ENCODE measurements around the gene NHLRC1. TPM values are rescaled to one million over a fixed set of nuclear protein-coding genes. Genes with fewer than 3 reads are reported as not detected.
"Not testable (repeated sequence)": the region's sequence is repeated elsewhere in the genome, so short reads cannot be mapped to it uniquely, and the experiment has no call there.

NHLRC1 gene
- polyA plus RNA-seq (2013, experiment 1 of 2; ENCODE audit: insufficient read length), result 1.7 TPM
- 1.4 TPM for polyA plus RNA-seq (2013, experiment 2 of 2; ENCODE audit: insufficient read length)

DNA sequence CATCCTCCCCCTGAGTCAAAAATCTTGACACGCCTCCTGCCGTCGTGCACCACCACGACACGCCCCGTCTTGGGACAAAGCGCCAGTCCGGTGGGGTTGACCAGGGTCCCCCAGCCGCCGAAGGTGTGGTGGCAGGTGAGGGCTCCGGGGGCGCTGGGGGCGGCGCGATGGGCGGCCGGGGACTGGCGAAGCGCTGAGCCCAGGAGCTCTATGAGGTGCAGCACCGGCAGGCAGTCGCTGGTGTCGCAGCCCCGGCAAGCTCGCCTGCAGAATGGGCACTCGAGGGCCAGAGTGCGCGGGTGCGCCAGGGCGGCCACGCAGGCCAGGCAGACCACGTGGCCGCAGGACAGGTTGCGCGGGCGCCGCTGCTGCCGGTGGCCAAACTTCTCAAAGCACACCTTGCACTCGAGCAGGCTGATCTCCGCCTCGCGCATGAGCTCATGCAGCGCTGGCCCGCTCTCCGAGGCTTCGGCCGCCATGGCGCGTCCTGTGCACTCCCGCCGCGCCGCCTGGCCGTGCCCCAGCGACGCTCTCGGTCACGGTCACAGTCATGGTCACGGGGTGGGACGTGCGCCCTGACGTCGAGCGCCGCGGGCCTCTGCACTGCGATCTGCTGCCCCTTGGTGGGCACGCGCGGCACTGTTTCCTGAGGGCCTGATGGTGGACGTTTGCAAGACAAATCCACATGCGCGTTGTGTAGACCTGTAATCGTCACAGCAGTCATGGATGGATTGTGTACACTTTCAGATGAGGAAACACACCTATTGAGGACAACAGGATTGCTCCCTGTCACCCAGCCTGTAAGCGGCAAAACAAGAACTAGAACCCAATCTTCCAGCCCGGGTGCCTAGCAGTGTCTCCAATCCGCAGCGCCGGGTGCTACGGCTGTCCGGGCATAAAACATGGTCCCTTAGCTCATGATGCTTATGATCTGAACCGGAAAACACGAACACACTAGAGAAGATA is at the start of gene NHLRC1:
NHLRC1 (minus strand) TSS at position 550 of the 966 bp plus-strand sequence; CDS start at position 479, 71 bp downstream.
- peak; percentile 86 for DNase-seq

DNA sequence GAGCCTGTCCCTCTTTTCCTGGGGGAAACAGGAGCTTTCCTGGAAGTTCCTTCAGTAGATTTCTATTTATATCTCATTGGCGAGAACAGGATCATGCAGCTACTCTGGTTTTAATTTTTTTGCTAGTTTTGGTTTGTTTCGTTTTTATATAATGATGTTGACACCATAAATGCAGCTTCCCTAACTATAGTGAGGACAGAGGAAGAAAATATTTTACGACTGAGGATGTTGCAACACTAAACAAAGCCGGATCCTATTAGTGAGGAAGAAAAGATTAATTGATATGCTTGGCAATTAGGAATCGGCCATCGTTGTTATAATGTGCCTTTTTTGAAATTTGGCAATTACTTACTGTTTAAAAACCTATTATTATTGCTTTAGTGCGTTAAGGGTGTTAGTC is 49.4 kb upstream of the NHLRC1 start:
- no peak for DNase-seq

DNA sequence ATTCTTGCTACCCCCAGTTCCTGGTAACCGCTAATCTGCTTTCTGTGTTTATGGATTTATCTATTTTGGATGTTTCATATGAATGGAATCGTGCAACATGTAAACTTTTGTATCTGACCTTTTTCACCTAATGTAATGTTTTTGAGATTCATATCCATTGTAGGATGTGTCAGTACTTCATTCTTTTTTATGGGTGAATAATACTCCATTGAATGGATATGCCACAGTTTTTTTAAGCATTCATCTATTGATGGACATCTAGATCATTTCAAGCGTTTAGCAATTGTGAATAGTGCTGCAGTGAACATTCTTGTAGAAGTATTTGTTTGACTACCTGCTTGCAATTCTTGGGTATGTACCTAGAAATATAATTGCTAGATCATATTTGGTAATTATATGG is 45.8 kb upstream of the NHLRC1 start:
- DNase-seq, result no peak

DNA sequence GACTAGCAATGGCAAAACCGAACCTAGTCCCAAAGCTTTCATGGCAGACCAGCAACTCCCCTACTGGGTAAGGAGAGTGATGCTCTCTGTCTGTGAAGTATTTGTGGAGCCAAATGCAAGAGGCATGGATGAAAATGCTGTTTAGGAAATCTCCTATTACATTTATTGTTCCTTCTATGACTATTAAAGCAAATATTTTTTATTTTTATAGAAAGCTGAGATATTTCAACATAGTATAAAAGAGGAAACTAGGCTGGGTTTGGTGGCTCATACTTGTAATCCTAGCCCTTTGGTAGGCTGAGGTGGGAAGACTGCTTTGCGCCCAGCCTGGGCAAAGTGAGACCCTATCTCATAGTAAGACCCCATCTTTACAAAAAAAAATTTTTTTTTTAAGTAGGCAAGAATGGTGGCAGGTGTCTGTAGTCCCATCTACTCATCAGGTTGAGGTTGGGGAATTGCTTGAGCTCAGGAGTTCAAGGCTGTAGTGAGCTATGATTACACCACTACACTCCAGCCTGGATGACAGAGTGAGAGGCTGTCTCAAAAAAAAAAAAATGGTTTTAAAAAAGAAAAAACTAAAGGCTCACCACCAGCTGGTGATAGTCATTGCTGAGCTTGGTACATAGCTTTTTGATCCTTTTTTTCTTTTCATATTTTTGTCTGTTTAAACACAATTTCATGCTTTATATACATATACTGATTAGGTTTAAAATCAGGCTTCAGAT is 44.0 kb upstream of the NHLRC1 start:
- peak; percentile 72 for DNase-seq

DNA sequence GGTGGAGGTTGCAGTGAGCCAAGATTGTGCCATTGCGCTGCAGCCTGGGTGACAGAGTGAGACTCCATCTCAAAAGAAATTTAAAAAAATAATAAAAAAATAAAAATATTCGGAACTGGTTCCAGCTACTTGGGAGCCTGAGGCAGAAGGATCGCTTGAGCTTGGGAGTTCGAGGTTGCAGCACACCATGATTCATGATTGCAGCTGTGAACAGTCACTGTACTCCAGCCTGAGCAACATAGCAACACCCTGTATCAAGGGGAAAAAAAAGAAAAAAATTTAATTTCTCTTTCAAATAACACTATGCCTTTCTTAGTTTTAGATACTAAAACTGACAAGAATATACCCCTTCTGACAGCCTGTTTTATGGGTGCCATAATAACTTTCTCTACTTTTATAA is 43.3 kb upstream of the NHLRC1 start:
- DNase-seq, result peak; percentile 13

DNA sequence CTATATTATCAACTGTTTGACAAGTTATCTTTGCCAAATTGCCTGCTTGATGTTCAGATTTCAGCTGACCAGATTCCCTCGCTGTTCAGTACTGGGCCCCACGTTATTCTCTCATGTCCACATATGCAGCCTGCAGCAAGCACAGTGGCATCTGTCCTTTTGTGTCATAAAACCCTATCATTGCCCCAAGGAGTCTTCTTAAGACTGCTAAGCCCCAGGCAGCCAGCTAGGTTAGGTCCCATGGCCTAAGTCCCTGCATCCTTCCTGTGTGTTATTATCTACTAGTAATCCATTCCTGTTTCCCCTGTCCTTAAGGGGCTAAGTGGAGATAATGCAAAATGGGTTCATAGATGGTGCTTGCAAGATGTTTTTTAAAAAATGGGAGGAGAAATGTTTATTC is 39.9 kb upstream of the NHLRC1 start:
- DNase-seq, result no peak

DNA sequence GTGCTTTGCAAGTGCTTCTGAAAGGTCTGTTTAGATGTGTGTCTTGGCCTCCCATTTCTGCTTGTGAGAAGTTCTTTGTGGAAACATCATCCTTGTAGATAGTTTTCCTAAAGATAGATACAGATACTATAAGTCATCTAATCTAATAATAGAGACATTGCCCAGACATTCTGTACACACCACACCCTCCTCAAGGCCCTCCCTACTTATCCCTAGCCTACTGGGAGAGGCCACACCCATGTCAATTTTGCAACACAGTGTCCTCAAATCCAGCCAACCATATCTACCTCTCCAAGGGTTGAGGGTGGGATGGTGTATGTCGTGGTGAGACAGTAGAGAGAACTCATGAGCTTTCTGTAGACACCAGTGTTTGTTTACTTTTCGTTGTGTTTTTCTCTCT is 39.0 kb upstream of the NHLRC1 start:
- DNase-seq, result peak; percentile 21

DNA sequence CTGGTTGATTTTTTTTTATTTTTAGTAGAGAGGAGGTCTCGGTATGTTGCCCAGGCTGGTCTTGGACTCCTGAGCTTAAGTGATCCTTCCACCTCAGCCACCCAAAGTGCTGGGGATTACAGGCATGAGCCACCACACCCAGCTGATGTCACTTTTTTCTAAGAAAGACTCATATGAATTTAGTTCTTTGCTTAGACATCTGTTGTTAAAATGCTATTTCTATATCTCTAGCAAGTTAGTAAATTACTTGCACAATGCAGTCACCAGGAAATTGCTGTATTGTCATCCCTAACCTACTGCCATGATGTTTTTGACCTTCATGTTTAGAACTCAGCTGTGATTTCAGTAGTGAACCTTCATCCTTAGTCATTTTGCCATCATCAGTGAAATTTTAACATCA is 38.4 kb upstream of the NHLRC1 start:
- DNase-seq, result peak; percentile 4

DNA sequence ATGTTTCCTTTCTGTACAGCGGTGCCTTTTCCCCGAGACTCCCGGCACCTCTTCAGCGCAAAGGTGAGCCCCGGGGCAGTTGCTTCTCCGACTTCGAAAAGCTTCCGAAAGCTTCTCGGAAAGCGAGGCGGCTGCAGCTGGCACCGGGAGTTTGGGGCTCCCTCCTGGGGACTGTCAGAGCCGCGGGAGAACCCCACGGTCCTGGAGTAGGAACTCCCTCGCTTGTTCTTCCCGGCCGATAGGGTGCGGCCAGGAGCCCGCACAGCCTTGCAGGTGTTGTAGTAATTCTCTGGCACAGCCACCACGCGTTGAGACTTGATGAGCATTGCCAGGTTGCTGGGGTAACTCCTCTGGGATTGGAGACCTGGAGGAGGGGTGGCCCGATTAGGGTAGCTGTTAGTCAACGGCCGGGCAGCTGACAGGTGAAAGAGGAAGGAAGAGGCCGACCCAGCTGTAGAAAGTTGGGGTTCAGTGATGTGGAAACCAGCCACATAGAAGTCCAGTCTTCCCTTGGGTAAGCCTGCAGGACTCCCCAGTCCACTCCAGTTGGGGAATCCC is 33.5 kb upstream of the NHLRC1 start:
- DNase-seq, result peak; percentile 13

DNA sequence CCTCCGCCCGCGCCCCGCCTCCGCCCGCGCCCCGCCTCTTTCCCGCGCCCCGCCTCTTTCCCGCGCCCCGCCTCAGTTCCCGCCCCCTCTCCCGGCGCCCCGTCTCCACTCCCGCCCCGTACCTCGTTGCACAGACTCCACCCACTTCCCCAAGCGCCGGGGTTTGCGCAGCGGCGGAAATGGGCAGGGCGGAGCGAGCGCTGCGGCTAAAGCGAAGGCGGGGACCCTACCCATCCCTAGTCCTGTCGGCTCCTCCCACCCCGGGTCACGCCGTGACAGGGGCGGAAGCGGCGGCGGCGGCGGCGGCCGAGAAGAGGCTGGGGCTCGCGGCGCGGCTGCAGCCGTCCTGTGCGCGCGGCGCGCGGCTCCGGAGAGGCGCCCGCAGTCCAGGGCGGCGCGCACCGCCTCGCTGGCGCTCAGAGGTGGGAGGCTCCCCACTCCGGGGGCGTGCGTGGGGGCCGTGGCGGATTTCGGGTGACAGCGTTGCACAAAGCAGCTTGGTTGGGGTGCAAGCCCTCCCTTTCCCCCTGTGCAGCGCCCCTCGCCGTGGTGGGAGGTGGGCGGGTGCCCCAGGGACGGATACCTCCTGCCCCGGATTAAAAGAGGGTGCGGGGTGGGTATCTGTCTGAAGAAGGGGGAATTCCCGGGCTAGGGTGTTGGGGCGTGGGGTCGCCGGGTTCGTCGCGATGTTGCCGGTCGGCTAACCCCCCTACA is 32.8 kb upstream of the NHLRC1 start, which contains the start of gene KDM1B:
KDM1B (plus strand) TSS at position 273 of the 714 bp plus-strand sequence. CDS start 4,474 bp downstream, outside the sequence.
- peak; percentile 98 for DNase-seq

DNA sequence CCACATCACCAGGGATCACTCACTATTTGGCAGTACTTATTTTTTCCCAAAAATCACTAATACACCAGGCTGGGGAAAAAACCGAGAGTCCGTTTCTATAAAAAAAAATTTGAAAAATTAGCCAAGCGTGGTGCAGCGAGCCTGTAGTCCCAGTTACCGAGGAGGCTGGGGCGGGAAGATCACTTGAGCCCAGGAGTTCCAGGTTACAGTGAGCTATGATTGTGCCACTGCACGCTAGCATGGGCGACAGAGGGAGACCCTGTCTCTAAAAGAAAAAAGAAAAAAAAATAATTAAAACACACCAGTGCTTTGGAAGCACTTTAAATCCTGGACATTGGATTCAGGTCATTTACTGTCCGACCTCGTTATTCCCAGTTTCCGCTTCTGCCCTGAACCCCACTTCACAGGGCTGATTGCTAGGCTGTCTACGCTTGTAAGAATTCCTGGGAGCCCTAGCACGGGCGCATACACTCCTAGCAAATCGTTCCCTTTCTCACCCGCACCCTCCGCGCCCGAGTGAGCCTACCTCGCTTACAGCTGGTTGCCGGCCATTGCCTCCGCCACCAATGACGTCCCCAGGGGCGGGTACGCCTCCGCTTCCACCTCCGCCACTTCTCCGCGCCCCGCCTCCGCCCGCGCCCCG is 32.2 kb upstream of the NHLRC1 start, which contains the start of gene TPMT:
TPMT (minus strand) TSS at position 571 of the 643 bp plus-strand sequence. CDS start 5,950 bp downstream, outside the sequence.
- peak; percentile 20 for DNase-seq

DNA sequence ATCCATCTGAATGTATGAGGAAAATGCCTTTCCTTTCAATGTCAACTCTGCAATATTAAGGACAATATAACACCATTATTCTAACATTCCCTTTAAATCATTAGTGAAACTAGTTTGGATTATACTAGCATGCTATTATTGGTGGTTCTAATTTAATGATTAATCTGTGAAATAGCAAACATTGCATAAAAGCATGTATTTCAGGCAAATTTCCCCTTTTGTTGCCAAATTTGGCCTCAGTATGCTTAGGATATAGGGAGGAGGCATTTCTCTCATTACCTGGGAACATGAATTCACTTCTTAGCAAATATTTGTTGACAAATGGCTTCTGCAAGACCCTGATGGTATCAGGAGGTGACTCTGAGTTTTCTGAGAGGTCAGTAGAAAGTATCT is 30.8 kb upstream of the NHLRC1 start:
- DNase-seq, result no peak

DNA sequence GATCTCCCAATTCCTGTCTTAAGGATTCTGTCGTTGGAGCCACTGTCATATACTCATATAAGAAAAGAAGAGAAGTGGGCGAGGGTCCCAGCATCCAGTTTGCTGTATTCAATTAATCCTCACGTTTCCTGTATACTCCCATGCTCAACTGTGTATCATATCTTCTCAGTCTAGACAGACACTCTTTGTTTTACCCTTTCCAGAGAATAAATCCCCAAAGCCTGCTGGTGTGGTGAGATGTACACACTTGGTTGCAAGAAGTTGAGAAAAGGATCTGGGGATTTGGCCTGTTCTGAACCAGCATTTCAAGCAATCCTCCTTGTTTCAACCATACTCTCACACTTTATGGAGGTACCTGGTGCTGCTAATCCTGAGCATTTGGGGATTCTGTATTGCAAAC is 29.3 kb upstream of the NHLRC1 start:
- DNase-seq, result no peak

DNA sequence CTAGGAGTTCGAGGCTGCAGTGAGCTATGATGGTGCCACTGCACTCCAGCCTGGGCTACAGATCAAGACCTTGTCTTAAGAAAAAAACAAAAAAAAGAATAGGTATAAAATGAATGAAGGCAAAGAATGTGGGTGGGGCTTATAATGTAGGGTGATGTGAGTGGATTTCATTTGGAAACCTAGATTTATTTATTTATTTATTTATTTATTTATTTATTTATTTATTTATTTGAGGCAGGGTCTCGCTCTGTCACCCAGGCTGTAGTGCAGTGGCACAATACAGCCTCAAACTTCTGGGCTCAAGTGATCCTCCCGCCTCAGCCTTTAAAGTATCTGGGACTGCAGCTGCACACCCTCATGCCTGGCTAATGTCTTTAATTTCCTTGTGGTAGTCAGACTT is 28.9 kb upstream of the NHLRC1 start:
- not testable (repeated sequence) for DNase-seq

DNA sequence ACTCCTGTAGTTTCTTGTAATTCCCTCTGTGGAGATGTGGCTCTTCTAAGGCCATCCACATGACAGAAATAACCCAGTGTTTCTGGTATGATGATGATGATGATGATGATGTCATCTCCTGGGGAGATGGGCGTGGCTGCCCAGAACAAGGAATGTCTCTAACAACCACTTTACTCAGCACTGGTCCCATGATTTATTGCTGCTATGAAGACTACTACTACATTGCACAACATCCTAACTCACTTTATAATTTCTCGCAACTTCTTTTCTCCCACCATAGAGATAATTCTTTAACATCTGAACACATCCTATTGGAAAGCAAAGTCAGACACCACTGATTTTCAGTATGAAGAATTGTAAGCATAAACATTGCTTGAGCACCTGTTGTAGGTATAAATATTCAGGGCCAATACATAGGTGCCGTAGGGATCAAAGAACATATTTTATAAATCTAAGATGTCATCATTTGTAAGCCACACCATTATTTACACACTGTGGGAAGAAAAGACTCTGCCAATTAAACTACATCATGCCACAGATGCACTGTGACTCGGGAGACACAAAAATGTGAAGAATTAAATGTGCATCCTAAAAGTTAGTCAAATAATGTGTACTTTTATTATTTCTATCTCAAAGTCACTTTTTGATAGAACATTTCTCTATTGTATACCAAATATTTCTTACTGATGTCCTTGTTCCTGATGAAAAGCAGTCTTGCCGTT is 26.0 kb upstream of the NHLRC1 start:
- peak; percentile 82 for DNase-seq

DNA sequence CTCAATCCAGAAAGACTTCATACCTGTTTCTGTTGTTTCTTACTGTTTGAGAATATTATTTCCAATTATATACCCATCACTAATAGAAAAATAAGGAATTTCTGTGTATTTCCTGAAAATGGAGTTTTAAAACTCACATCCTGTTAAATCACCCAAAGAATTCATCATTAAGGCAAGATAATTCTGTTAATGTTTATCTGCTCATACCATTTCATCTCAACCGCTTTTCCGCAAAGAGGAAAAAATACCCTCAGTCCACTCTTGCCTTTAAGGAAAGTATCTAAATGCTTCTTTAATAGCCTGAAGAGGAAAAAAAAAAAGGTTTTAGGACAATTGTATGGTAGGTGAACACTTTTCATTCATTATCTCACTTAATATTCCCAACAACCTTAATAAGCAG is 25.1 kb upstream of the NHLRC1 start:
- no peak for DNase-seq

DNA sequence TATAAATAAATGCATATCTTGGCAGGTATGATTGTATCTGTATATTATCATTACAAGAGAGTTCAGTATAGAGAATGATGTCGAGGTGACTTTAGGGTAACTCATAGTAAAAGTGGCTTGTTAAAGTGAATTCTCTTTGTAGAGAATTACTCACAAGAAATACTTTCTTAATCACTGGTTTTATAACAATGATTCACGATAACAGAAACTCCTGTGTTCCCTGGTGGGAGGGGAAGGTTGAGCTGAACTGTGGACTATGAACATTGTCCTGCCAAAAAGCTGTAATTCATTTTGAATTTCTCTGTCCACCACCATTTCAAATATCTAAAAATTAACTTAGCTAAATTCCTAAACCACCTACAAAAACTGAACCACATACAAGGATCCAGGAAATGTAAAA is 24.7 kb upstream of the NHLRC1 start:
- DNase-seq, result peak; percentile 33

DNA sequence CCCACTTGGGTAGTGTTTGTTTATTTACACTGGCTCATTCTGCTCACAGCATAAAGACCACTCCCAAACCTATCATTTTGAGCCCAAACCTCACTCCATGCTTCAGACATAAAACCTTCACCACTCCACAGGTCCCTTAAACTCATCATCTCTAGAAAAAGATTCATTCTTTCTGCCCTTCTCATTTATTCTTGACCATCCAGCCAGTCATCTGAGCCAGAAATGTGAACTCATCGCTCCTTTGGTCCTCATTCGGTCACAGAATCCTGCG is 20.0 kb upstream of the NHLRC1 start:
- DNase-seq, result no peak

DNA sequence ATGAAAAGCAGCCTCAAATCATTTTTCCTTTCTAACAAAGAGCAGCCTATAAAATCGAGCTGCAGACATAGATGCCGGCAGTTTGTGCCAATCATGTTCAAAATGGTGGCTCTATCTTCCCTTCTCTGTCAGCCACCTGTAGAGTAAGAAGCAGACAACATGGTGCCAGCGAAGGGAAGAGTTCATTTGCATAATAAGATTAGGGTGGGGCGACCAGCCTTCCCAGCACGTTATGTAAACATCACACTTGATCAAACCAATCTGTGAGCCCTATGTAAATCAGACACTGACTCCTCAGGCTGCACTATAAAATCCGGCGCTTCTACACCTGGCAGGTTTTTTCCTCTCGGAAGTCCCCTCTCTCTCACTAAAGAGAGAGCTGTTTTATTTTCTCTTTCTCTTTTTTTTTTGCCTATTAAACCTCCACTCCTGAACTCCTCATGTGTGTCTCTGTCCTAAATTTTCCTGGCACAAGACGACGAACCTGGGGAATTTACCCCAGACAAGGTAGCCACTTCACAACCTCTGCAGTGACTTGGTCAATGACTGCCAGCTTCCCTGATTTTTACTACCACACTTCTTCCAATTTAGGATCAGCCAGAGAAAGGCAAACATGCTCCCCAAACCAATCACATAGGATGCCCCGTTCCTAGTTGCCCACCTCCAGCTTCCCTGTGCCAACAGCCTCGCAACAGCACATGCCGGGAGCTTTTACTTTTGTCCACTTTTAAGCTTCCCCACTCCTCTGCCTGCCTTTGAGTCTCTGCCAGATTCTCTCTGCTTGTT is 19.5 kb upstream of the NHLRC1 start:
- no peak for DNase-seq

DNA sequence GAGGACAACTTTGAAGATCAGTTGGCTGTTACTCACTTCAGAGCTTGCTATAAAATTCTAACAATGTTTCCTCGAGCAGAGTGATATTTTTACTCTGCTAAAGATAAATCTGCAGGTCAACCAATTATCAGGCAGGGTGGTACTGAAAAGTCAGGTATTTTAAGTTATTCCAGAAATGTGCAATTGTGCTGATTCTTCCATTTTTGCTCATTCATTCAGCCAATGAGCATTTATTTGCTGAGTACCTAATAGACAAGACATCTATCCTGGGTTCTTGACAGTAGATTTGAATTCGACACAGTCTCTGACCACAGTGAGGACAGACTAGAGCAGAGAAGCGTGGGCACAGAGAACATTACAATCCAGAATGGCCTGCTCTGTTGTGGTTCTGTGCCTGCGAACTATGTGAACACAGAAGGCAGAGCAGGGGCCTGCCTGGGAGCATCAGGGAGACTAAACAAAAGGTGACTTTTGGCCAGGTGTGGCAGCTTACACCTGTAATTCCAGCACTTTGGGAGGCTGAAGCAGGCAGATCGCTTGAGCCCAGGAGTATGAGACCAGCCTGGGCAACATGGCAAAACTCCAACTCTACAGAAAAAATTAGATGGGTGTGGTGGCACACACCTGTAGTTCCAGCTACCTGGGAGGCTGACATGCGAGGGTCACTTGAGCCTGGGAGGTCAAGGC is 17.6 kb upstream of the NHLRC1 start:
- DNase-seq, result no peak
